Measurements from ENCODE around the gene SCLY. TPM values are rescaled to one million over a fixed set of nuclear protein-coding genes. Genes with fewer than 3 reads are reported as not detected.

SCLY gene
- total and polyA plus RNA-seq, 2 of the 13 experiments (the other 11 are each of a cell fraction or from before 2014, with no cell fraction given) = 27.9 to 38.6 TPM

GRCh38 chr2:238061315-238062202, 758 bp downstream of the SCLY start (continued):
- TF ChIP-seq ZNF546 (CRISPR knock-in tag; conservative IDR thresholded peaks at IDR 0.05) = no peak
- TF ChIP-seq POLR2A (IDR thresholded peaks at IDR 0.05; ENCODE audit: insufficient read depth in 1 of 2, low read depth in 2 of 2, low read length in 2 of 2) = peak in 1 of 2 experiments; percentile 30; a peak in 1 of 4 replicates
- TF ChIP-seq FOSL2 (CRISPR knock-in tag; IDR thresholded peaks at IDR 0.05) = 0 out of 2 replicates have a peak, but pooled peaks have one; percentile 26
- TF ChIP-seq TFAP4 (IDR thresholded peaks at IDR 0.05; ENCODE audit: borderline replicate concordance, low read depth) = no peak
- TF ChIP-seq AHDC1 (CRISPR knock-in tag; IDR thresholded peaks at IDR 0.05; ENCODE audit: borderline replicate concordance) = no peak
- 0 out of 2 replicates have a peak, but pooled peaks have one; percentile 10 for TF ChIP-seq ELF1 (CRISPR knock-in tag; IDR thresholded peaks at IDR 0.05)
- TF ChIP-seq ASH2L (IDR thresholded peaks at IDR 0.05; ENCODE audit: insufficient read length, low read depth, low read length) = peak; percentile 5
- no peak for TF ChIP-seq MAFK (conservative IDR thresholded peaks at IDR 0.05 in 1 of 2, IDR thresholded peaks at IDR 0.05 in 1 of 2; ENCODE audit: low read length in 2 of 2)
- TF ChIP-seq HES4 (CRISPR knock-in tag; IDR thresholded peaks at IDR 0.05; ENCODE audit: borderline replicate concordance) = no peak
- TF ChIP-seq ZNF276 (CRISPR knock-in tag; IDR thresholded peaks at IDR 0.05; ENCODE audit: low read depth) = no peak
- no peak for TF ChIP-seq NFYC (CRISPR knock-in tag; IDR thresholded peaks at IDR 0.05)
- 0 out of 2 replicates have a peak, but pooled peaks have one; percentile 15 for TF ChIP-seq ZNF280B (CRISPR knock-in tag; IDR thresholded peaks at IDR 0.05; ENCODE audit: borderline replicate concordance)
- TF ChIP-seq ZNF543 (CRISPR knock-in tag; IDR thresholded peaks at IDR 0.05) = peak; percentile 38; the same call in 1 of the 2 replicates
- no peak for TF ChIP-seq NR3C1 (CRISPR knock-in tag; IDR thresholded peaks at IDR 0.05)
